GM12801 (cell line): Measurements from ENCODE around the gene TAB2.

Experiments used
- CTCF ChIP-seq: IDR thresholded peaks from one replicate; pipeline ENCODE4 v1.5.1; 2011; ENCODE audit warnings: control low read depth; ENCODE audit not compliant: insufficient read length; ENCODE audit errors: extremely low read depth

The TAB2 gene

GRCh38 chr6:149330133-149330532 lies 12.6 kb downstream of the TAB2 start:
- TF ChIP-seq CTCF = no peak

- no peak for TF ChIP-seq CTCF
These were observed 13.7 kb downstream of the TAB2 start for GRCh38 chr6:149331043-149331807.

- no peak for TF ChIP-seq CTCF
These were observed 14.4 kb downstream of the TAB2 start for GRCh38 chr6:149331871-149332270.

- TF ChIP-seq CTCF = no peak
These were observed 15.2 kb downstream of the TAB2 start for GRCh38 chr6:149332602-149333265.

GRCh38 chr6:149333266-149333620 lies 15.7 kb downstream of the TAB2 start:
- no peak for TF ChIP-seq CTCF

GRCh38 chr6:149334201-149334600 lies 16.7 kb downstream of the TAB2 start:
- TF ChIP-seq CTCF = no peak

- TF ChIP-seq CTCF = no peak
These were observed 17.2 kb downstream of the TAB2 start for GRCh38 chr6:149334682-149335160.
